Measurements from ENCODE around the gene IPP. TPM values are rescaled to one million over a fixed set of nuclear protein-coding genes. Genes with fewer than 3 reads are reported as not detected.

IPP gene
- total and polyA plus RNA-seq, 2 of the 4 experiments (the other 2 are of a cell fraction): 4.6 to 10.6 TPM

- no peak overlapping the region for H4K91ac ChIP-seq (ENCODE audit: insufficient read depth, low read depth, low read length)
These were observed 19.6 kb downstream of the IPP start for GRCh38 chr1:45730780-45731319.

More at GRCh38 chr1:45730780-45731319, 19.6 kb downstream of the IPP start:
- H2AK9ac ChIP-seq (replicated peaks; ENCODE audit: low read depth, low read length, poor library complexity): no peak overlapping the region
- POLR2A ChIA-PET (ENCODE audit: unreplicated experiment): no interaction called here
- DNase-seq (no peak), ATAC-seq (ENCODE audit: low read depth) (no peak)
- H4K8ac ChIP-seq (ENCODE audit: low read depth in 2 of 2, low read length in 2 of 2): no peak overlapping the region
- no peak overlapping the region for H2BK120ac ChIP-seq (ENCODE audit: low read depth, low read length)
- no peak overlapping the region for H3K9ac ChIP-seq (ENCODE audit: low read depth, low read length)
- H3K18ac ChIP-seq (ENCODE audit: low read depth, low read length): no peak overlapping the region
- no peak overlapping the region for H3K4me3 ChIP-seq (ENCODE audit: insufficient read depth, low read depth, low read length)
- in situ Hi-C loops (cut with MboI; ENCODE audit: low sequenced_read_pairs): no loop called here
- no peak overlapping the region for H2AFZ ChIP-seq (replicated peaks; ENCODE audit: low read length, poor library complexity)
- H2BK5ac ChIP-seq (ENCODE audit: low read depth, low read length, poor library complexity, severe bottlenecking): no peak overlapping the region
- no peak overlapping the region for H3K23ac ChIP-seq (ENCODE audit: low read depth, low read length)
- no peaks in the 10 kb centered on the region for H3K4me1 ChIP-seq (ENCODE audit: control insufficient read depth, insufficient read depth, low read length)
- H3K4ac ChIP-seq (ENCODE audit: low read depth, low read length): no peak overlapping the region
- intact Hi-C loops (cut with micrococcal nuclease): no loop called here
- H3K27me3 ChIP-seq (ENCODE audit: control insufficient read depth, insufficient read depth, low read length): no peaks in the 10 kb centered on the region
- H3K36me3 ChIP-seq (ENCODE audit: control insufficient read depth, insufficient read depth, low read length): peaks cover 5% of the 10 kb centered on the region; the same call in 1 of the 2 replicates
- H4K20me1 ChIP-seq (ENCODE audit: insufficient read depth, low read length): no peaks in the 10 kb centered on the region
- no peak overlapping the region for H3K56ac ChIP-seq (ENCODE audit: extremely low read depth, insufficient read depth, low read length)
- BruUV-seq (replicated peaks): no TSS peak
- H3K9me1 ChIP-seq (ENCODE audit: insufficient read depth, low read length): no peaks in the 10 kb centered on the region; the same call in 1 of the 2 replicates
- no peak overlapping the region for H4K5ac ChIP-seq (ENCODE audit: low read depth, low read length)
- no peak overlapping the region for H3K14ac ChIP-seq (replicated peaks; ENCODE audit: low read depth, low read length)
- CTCF ChIA-PET: no interaction called here
- dilution Hi-C loops (cut with HindIII; ENCODE audit: low sequenced_read_pairs, unreplicated experiment): no loop called here
- H3K4me2 ChIP-seq (ENCODE audit: low read depth, low read length): no peak overlapping the region
- H3K79me1 ChIP-seq (ENCODE audit: low read depth in 1 of 2, low read length in 2 of 2): no peaks in the 10 kb centered on the region; a peak in 1 of 4 replicates
- H3K9me3 ChIP-seq (ENCODE audit: control insufficient read depth, insufficient read depth, low read length): no peaks in the 10 kb centered on the region
- H2AK5ac ChIP-seq (ENCODE audit: low read depth, low read length): no peak overlapping the region
- H2BK20ac ChIP-seq (ENCODE audit: low read depth, low read length): no peak overlapping the region
- H3K27ac ChIP-seq (ENCODE audit: insufficient read depth, low read length): no peak overlapping the region
- no CpG with 5 or more reads among the region's 1 CpG for WGBS, 2 experiments (ENCODE audit: extremely low coverage in 2 of 2, insufficient read length in 1 of 2)
- H2BK15ac ChIP-seq (ENCODE audit: low read depth, low read length): no peak overlapping the region
- TF ChIP-seq CEBPB (IDR thresholded peaks at IDR 0.05; ENCODE audit: low read depth, low read length) (no peak), BHLHE40 (IDR thresholded peaks at IDR 0.05; ENCODE audit: low read depth, low read length) (no peak), USF2 (IDR thresholded peaks at IDR 0.05; ENCODE audit: low read depth, low read length) (no peak)
- TF ChIP-seq, protein P1, sequence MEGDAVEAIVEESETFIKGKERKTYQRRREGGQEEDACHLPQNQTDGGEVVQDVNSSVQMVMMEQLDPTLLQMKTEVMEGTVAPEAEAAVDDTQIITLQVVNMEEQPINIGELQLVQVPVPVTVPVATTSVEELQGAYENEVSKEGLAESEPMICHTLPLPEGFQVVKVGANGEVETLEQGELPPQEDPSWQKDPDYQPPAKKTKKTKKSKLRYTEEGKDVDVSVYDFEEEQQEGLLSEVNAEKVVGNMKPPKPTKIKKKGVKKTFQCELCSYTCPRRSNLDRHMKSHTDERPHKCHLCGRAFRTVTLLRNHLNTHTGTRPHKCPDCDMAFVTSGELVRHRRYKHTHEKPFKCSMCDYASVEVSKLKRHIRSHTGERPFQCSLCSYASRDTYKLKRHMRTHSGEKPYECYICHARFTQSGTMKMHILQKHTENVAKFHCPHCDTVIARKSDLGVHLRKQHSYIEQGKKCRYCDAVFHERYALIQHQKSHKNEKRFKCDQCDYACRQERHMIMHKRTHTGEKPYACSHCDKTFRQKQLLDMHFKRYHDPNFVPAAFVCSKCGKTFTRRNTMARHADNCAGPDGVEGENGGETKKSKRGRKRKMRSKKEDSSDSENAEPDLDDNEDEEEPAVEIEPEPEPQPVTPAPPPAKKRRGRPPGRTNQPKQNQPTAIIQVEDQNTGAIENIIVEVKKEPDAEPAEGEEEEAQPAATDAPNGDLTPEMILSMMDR (conservative IDR thresholded peaks at IDR 0.05; ENCODE audit: low read depth, low read length): no peak
